ENCODE data around the gene HOXB8.

- TF ChIP-seq, protein P1, sequence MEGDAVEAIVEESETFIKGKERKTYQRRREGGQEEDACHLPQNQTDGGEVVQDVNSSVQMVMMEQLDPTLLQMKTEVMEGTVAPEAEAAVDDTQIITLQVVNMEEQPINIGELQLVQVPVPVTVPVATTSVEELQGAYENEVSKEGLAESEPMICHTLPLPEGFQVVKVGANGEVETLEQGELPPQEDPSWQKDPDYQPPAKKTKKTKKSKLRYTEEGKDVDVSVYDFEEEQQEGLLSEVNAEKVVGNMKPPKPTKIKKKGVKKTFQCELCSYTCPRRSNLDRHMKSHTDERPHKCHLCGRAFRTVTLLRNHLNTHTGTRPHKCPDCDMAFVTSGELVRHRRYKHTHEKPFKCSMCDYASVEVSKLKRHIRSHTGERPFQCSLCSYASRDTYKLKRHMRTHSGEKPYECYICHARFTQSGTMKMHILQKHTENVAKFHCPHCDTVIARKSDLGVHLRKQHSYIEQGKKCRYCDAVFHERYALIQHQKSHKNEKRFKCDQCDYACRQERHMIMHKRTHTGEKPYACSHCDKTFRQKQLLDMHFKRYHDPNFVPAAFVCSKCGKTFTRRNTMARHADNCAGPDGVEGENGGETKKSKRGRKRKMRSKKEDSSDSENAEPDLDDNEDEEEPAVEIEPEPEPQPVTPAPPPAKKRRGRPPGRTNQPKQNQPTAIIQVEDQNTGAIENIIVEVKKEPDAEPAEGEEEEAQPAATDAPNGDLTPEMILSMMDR (IDR thresholded peaks at IDR 0.05 in 8 of 11, conservative IDR thresholded peaks at IDR 0.05 in 3 of 11): no peak
- TF ChIP-seq POLR2AphosphoS5 (IDR thresholded peaks at IDR 0.05): no peak
Measured at GRCh38 chr17:48620461-48621139, 5.5 kb upstream of the HOXB8 start.
